IPS-15b (cell line): Measurements from ENCODE around the gene KRT6A.

Source experiments
- H3K27me3 ChIP-seq: one replicate; pipeline ENCODE4 v1.6.1; 2013; ENCODE audit warnings: low read length; ENCODE audit not compliant: control insufficient read depth, insufficient read depth
- H3K36me3 ChIP-seq: one replicate; pipeline ENCODE4 v1.6.1; 2013; ENCODE audit warnings: low read length; ENCODE audit not compliant: control insufficient read depth, insufficient read depth
- H3K4me1 ChIP-seq: one replicate; pipeline ENCODE4 v1.6.1; 2013; ENCODE audit warnings: mild to moderate bottlenecking, low read length; ENCODE audit not compliant: control insufficient read depth, insufficient read depth
- H3K4me3 ChIP-seq: one replicate; pipeline ENCODE4 v1.5.1; 2013; ENCODE audit warnings: low read depth, low read length
- H3K9ac ChIP-seq: one replicate; pipeline ENCODE4 v1.6.1; 2013; ENCODE audit warnings: low read depth, mild to moderate bottlenecking, low read length
- H3K9me3 ChIP-seq: one replicate; pipeline ENCODE4 v1.6.1; 2013; ENCODE audit warnings: mild to moderate bottlenecking, low read length; ENCODE audit not compliant: control insufficient read depth, insufficient read depth

Gene KRT6A

GRCh38 chr12:52493172-52493571, at the start of gene KRT6A:
TSS of gene KRT6A (minus strand) at chr12:52493257. CDS start at chr12:52493188, 69 bp downstream.
- Histone ChIP-seq H3K27me3 (no peaks in the 10 kb centered on the region), H3K4me1 (peaks cover 17% of the 10 kb centered on the region), H3K36me3 (no peaks in the 10 kb centered on the region), H3K4me3 (no peak within 1 kb of the TSS), H3K9ac (no peak within 1 kb of the TSS), H3K9me3 (no peaks in the 10 kb centered on the region)

GRCh38 chr12:52542157-52542556, 49.1 kb upstream of the KRT6A start:
- Histone ChIP-seq H3K9ac (no peak overlapping the region), H3K4me3 (no peak overlapping the region), H3K4me1 (no peaks in the 10 kb centered on the region), H3K27me3 (no peaks in the 10 kb centered on the region), H3K9me3 (no peaks in the 10 kb centered on the region), H3K36me3 (no peaks in the 10 kb centered on the region)

GRCh38 chr12:52541709-52542108, 48.7 kb upstream of the KRT6A start:
- no peak overlapping the region for H3K4me3 ChIP-seq
- no peaks in the 10 kb centered on the region for H3K36me3 ChIP-seq
- no peaks in the 10 kb centered on the region for H3K27me3 ChIP-seq
- no peaks in the 10 kb centered on the region for H3K9me3 ChIP-seq
- no peak overlapping the region for H3K9ac ChIP-seq
- no peaks in the 10 kb centered on the region for H3K4me1 ChIP-seq

- Histone ChIP-seq H3K9me3 (no peaks in the 10 kb centered on the region), H3K9ac (no peak overlapping the region), H3K27me3 (no peaks in the 10 kb centered on the region), H3K36me3 (no peaks in the 10 kb centered on the region), H3K4me3 (no peak overlapping the region), H3K4me1 (no peaks in the 10 kb centered on the region)
These were observed 47.5 kb upstream of the KRT6A start for GRCh38 chr12:52540531-52540930.

GRCh38 chr12:52539821-52540173, 46.7 kb upstream of the KRT6A start:
- no peaks in the 10 kb centered on the region for H3K9me3 ChIP-seq
- H3K4me1 ChIP-seq = no peaks in the 10 kb centered on the region
- H3K27me3 ChIP-seq = no peaks in the 10 kb centered on the region
- no peak overlapping the region for H3K4me3 ChIP-seq
- no peak overlapping the region for H3K9ac ChIP-seq
- no peaks in the 10 kb centered on the region for H3K36me3 ChIP-seq

- Histone ChIP-seq H3K4me3 (no peak overlapping the region), H3K4me1 (no peaks in the 10 kb centered on the region), H3K9me3 (no peaks in the 10 kb centered on the region), H3K36me3 (no peaks in the 10 kb centered on the region), H3K27me3 (no peaks in the 10 kb centered on the region), H3K9ac (no peak overlapping the region)
These were observed 46.2 kb upstream of the KRT6A start for GRCh38 chr12:52539083-52539820.

- no peaks in the 10 kb centered on the region for H3K9me3 ChIP-seq
- H3K27me3 ChIP-seq = no peaks in the 10 kb centered on the region
- H3K4me1 ChIP-seq = no peaks in the 10 kb centered on the region
- no peak overlapping the region for H3K4me3 ChIP-seq
- no peaks in the 10 kb centered on the region for H3K36me3 ChIP-seq
- H3K9ac ChIP-seq = no peak overlapping the region
These were observed 44.0 kb upstream of the KRT6A start for GRCh38 chr12:52537101-52537500.

GRCh38 chr12:52535574-52535973, 42.5 kb upstream of the KRT6A start:
- H3K27me3 ChIP-seq = no peaks in the 10 kb centered on the region
- no peak overlapping the region for H3K4me3 ChIP-seq
- no peak overlapping the region for H3K9ac ChIP-seq
- H3K36me3 ChIP-seq = no peaks in the 10 kb centered on the region
- H3K9me3 ChIP-seq = no peaks in the 10 kb centered on the region
- H3K4me1 ChIP-seq = no peaks in the 10 kb centered on the region

GRCh38 chr12:52534482-52534881, 41.4 kb upstream of the KRT6A start:
- Histone ChIP-seq H3K9ac (no peak overlapping the region), H3K4me3 (no peak overlapping the region), H3K36me3 (no peaks in the 10 kb centered on the region), H3K9me3 (no peaks in the 10 kb centered on the region), H3K27me3 (no peaks in the 10 kb centered on the region), H3K4me1 (no peaks in the 10 kb centered on the region)

- H3K9ac ChIP-seq = no peak overlapping the region
- no peaks in the 10 kb centered on the region for H3K4me1 ChIP-seq
- no peaks in the 10 kb centered on the region for H3K27me3 ChIP-seq
- H3K36me3 ChIP-seq = no peaks in the 10 kb centered on the region
- H3K4me3 ChIP-seq = no peak overlapping the region
- H3K9me3 ChIP-seq = no peaks in the 10 kb centered on the region
These were observed 40.8 kb upstream of the KRT6A start for GRCh38 chr12:52533686-52534470.

GRCh38 chr12:52532636-52533035, 39.6 kb upstream of the KRT6A start:
- no peaks in the 10 kb centered on the region for H3K27me3 ChIP-seq

More at GRCh38 chr12:52532636-52533035, 39.6 kb upstream of the KRT6A start:
- no peak overlapping the region for H3K9ac ChIP-seq
- no peaks in the 10 kb centered on the region for H3K36me3 ChIP-seq
- H3K4me1 ChIP-seq = no peaks in the 10 kb centered on the region
- H3K9me3 ChIP-seq = no peaks in the 10 kb centered on the region
- no peak overlapping the region for H3K4me3 ChIP-seq
